Heart left ventricle (tissue), 16 donors: Measurements from ENCODE around the gene POC1A. TPM values are rescaled to one million over a fixed set of nuclear protein-coding genes. Genes with fewer than 3 reads are reported as not detected.

Source experiments
- ATAC-seq, 4 donors: fragments of 200-7000 bp; cut with Tn5 transposase; one replicate each; pipeline ENCODE4 v1.9.1; 2020 to 2022; ENCODE audit warnings: moderate library complexity in 4 of 4, mild to moderate bottlenecking in 3 of 4, moderate number of reproducible peaks in 1 of 4
- DNase-seq, 5 donors: peaks; one replicate each; pipeline ENCODE4 v3.0.0-alpha.2; 2020
- H3K27ac ChIP-seq, 12 donors: fragments of 200-600 bp; sonication (generic) in 4 of 12; one replicate each; pipeline versions ENCODE4 v1.5.0 to v1.8.0; 2016 to 2022; ENCODE audit warnings: mild to moderate bottlenecking in 2 of 12
- H3K27me3 ChIP-seq, 9 donors: fragments of 200-600 bp; sonication (generic) in 2 of 9; one replicate each; pipeline versions ENCODE4 v1.5.1 to v1.8.0; 2016 to 2022; ENCODE audit warnings: mild to moderate bottlenecking in 3 of 9
- H3K36me3 ChIP-seq, 9 donors: fragments of 200-600 bp; sonication (generic) in 2 of 9; one replicate each; pipeline versions ENCODE4 v1.5.0 to v1.8.0; 2018 to 2022; ENCODE audit warnings: mild to moderate bottlenecking in 2 of 9
- H3K4me1 ChIP-seq, 12 donors: fragments of 200-600 bp; sonication (generic) in 4 of 12; one replicate each; pipeline versions ENCODE4 v1.5.0 to v1.8.0; 2016 to 2022; ENCODE audit warnings: mild to moderate bottlenecking in 3 of 12
- H3K4me3 ChIP-seq, 12 donors: fragments of 200-600 bp; sonication (generic) in 4 of 12; one replicate each; pipeline versions ENCODE4 v1.5.0 to v1.8.0; 2017 to 2022; ENCODE audit warnings: mild to moderate bottlenecking in 9 of 12, moderate library complexity in 4 of 12
- H3K9me3 ChIP-seq, 12 donors: fragments of 200-600 bp; sonication (generic) in 4 of 12; one replicate each; pipeline versions ENCODE4 v1.5.0 to v1.8.0; 2016 to 2022; ENCODE audit warnings: mild to moderate bottlenecking in 1 of 12
- POLR2A ChIP-seq, 2 donors: fragments of 450-650 bp; IDR thresholded peaks; one replicate each; pipeline ENCODE4 v1.6.1; 2017; ENCODE audit warnings: antibody characterized with exemption in 2 of 2, mild to moderate bottlenecking in 2 of 2, moderate library complexity in 2 of 2
- WGBS, 4 donors: extraction: QIAGEN DNeasy Blood & Tissue Kit in 2 of 4; methylation state at CpG; one replicate each; pipeline versions ENCODE4 v1.1.5 to v1.1.7; 2013 to 2018; 5-methylcytosine and 5-hydroxymethylcytosine counted together
- intact Hi-C, 10 donors: fragments of 100-400 bp; cut with DNase I; formaldehyde crosslinking; loops; one replicate each; pipeline versions ENCODE4 v1.11.1 to v1.14.2; 2022
- polyA plus RNA-seq, 2 donors: library from polyadenylated mRNA; stranded (reverse); fragments of 200-250 nt; gene quantifications; one replicate each; pipeline ENCODE4 v1.2.3, GENCODE V29; 2013
- total RNA-seq, 9 donors: library from RNA; depleted of rRNA in 2 of 9; stranded (reverse); fragments of >200 nt in 2 of 9; fragmentation: NEBNext Ultra II Directional in 3 of 9; extraction: Animal tissue kit (Norgen Biotek cat#: 25700) in 3 of 9; gene quantifications; one replicate each; pipeline versions ENCODE4 v1.1.0 to v1.2.4, GENCODE V29; 2016 to 2023
- TF ChIP-seq, protein P1 (sequence below), 12 donors: fragments of 200-600 bp; sonication (generic) in 4 of 12; IDR thresholded peaks; one replicate each; pipeline versions ENCODE4 v1.5.0 to v1.8.0; 2018 to 2022; ENCODE audit warnings: antibody characterized with exemption in 12 of 12, mild to moderate bottlenecking in 5 of 12
- donor health status: ischemic (EF 13 %, LVEDD 7.1; RV severe dilation, severe dysfunction).
- donor health status: healthy with polysubstance abuse.
- donor health status: DM: no; HTN: yes; CAD: no.
- donor health status: DM: no; HTN: no; CAD: no.
- donor health status: ischemic (EF 25% LVEDD 6.9; RV normal size, moderate dysfunction).
- donor health status: ischemic (EF 25% LVEDD 5.7; RV mildly dilated, moderate dysfunction).
- donor health status: healthy.
- donor health status: DM: yes; HTN: yes; CAD: no.
- donor health status: ischemic (EF 35%, LVEDD 5.7; RV mildly dilated, moderate dysfunction).
- donor health status: nonischemic (EF 11% LVEDD 7.7; RV severe dilation, severe dysfunction).
- donor health status: DM: yes; HTN: yes; CAD: no.
- donor health status: PGD.
- donor health status: ischemic (EF 29% LVEDD 5.4; RV normal size, mild dysfunction).
- donor health status: nonischemic (EF 23%, LVEDD 6.1; RV moderate dilation, normal function).

The POC1A gene
- total and polyA plus RNA-seq, 11 donors, result 0.50 to 5.2 (median 1.4) TPM

DNA sequence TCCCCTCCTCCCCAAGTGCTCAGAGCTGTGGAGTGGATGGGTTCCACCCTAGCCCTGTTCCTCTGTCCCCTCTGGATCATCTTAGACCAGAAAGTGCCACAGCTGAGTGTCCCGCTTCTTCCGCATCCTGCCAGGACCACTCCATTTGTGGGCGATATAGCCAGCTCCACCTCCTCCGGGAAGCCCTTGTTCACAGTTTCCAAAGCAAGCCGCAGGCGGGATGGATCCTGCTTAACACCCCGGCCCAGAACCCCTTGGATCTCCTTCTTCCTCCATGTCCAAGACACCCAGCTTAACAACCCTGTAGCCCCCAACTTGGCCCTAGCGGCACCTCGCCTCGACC, 43.2 kb upstream of the POC1A start:
- WGBS, 4 donors, result 38 to 46% (median 41%) methylated on average over 10 of the region's 10 CpGs
- peak in 2 of 4 donors; percentile 2 to 3 for ATAC-seq

DNA sequence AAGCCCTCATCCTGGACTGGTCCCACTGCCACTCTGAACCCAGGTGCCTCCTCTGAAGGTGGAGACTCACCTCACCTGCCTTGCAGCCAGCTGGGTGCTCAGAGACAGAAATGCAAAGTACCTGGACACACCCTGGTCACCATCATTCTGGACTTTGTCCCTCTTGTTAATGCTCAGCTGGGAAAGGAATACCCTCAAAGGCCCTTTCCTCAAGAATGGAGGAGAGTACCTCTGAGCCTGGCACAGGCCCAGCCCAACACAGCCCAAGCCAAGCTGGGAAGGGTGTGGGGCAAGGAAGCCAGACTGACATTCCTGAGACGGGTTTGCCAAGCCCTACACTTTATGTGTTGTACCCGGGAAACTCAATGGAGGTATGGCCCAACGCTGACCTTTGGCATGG, 42.8 kb upstream of the POC1A start:
- ATAC-seq (peak in 1 of 4 donors; percentile 1), DNase-seq (peak in 1 of 5 donors; percentile 52)
- Histone ChIP-seq H3K4me1 (peaks cover 8 to 64% (median 52%) of the 10 kb centered on the region in 12 donors), H3K36me3 (peaks cover 0 to 29% (median 26%) of the 10 kb centered on the region in 9 donors), H3K27ac (peak overlapping the region in 11 of 12 donors; percentile 73 to 96 (median 91)), H3K27me3 (no peaks in the 10 kb centered on the region), H3K9me3 (no peaks in the 10 kb centered on the region), H3K4me3 (peak overlapping the region in 1 of 12 donors; percentile 97)
- no peak for TF ChIP-seq POLR2A (IDR thresholded peaks at IDR 0.05)
- TF ChIP-seq, protein P1, sequence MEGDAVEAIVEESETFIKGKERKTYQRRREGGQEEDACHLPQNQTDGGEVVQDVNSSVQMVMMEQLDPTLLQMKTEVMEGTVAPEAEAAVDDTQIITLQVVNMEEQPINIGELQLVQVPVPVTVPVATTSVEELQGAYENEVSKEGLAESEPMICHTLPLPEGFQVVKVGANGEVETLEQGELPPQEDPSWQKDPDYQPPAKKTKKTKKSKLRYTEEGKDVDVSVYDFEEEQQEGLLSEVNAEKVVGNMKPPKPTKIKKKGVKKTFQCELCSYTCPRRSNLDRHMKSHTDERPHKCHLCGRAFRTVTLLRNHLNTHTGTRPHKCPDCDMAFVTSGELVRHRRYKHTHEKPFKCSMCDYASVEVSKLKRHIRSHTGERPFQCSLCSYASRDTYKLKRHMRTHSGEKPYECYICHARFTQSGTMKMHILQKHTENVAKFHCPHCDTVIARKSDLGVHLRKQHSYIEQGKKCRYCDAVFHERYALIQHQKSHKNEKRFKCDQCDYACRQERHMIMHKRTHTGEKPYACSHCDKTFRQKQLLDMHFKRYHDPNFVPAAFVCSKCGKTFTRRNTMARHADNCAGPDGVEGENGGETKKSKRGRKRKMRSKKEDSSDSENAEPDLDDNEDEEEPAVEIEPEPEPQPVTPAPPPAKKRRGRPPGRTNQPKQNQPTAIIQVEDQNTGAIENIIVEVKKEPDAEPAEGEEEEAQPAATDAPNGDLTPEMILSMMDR (IDR thresholded peaks at IDR 0.05), result no peak
- WGBS, 4 donors, result 50 to 70% (median 55%) methylated on average over 3 of the region's 3 CpGs
- intact Hi-C loops, result loop anchor here in 6 of 10 donors (1.0 to 5.0 kb wide), 5 partner anchors 35 to 45 kb away; partner anchors contain the start of gene POC1A (in 4 of the 6)

More for the DNA sequence above, 43.2 kb upstream of the POC1A start:
- intact Hi-C loops, result loop anchor here in 6 of 10 donors (1.0 to 5.0 kb wide), 5 partner anchors 35 to 45 kb away; partner anchors contain the start of gene POC1A (in 4 of the 6)
- no peak for DNase-seq
- H3K4me1 ChIP-seq, result peaks cover 8 to 69% (median 57%) of the 10 kb centered on the region in 12 donors
- peaks cover 0 to 34% (median 31%) of the 10 kb centered on the region in 9 donors for H3K36me3 ChIP-seq
- H3K27me3 ChIP-seq, result no peaks in the 10 kb centered on the region
- TF ChIP-seq POLR2A (IDR thresholded peaks at IDR 0.05), result no peak
- TF ChIP-seq, protein P1 (IDR thresholded peaks at IDR 0.05), result no peak
- peak overlapping the region in 11 of 12 donors; percentile 66 to 99 (median 85) for H3K4me3 ChIP-seq
- H3K27ac ChIP-seq, result peak overlapping the region; percentile 8 to 96 (median 90)
- H3K9me3 ChIP-seq, result no peaks in the 10 kb centered on the region

DNA sequence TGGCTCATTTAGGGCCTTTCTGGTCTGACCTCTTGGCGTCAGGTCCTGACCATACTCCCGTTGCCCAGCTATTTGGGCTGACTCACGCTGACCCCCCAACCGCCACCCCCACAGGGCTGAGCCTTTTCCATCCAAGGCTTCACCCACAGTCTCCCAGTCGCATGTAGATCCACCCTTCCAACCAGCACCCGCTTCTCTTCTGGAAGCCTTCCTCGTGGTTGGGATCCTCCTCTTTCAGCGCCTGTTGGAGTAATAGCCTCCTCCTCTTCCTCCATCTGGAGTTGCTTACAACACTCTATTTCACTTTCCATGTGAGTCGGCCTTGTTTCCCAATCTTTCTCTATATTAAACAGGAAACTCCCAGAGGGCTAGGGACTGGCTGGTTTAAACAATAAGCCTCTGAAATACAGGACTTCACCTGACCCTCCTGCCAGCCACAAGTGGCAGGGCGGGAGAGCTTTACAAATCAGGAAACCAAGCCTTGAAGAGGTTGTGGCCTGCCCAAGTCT, 41.7 kb upstream of the POC1A start:
- Histone ChIP-seq H3K9me3 (no peaks in the 10 kb centered on the region), H3K27ac (peak overlapping the region; percentile 55 to 96 (median 86)), H3K4me1 (peaks cover 5 to 57% (median 42%) of the 10 kb centered on the region in 12 donors), H3K27me3 (no peaks in the 10 kb centered on the region), H3K4me3 (no peak overlapping the region), H3K36me3 (peaks cover 0 to 18% (median 15%) of the 10 kb centered on the region in 9 donors)
- ATAC-seq (peak in 3 of 4 donors; percentile 9 to 29 (median 9)), DNase-seq (peak in 1 of 5 donors; percentile 51)
- intact Hi-C loops, result loop anchor here in 5 of 10 donors (2.0 to 5.0 kb wide), 4 partner anchors 34 to 44 kb away; partner anchors contain the start of gene POC1A (in 3 of the 5)
- 55 to 70% (median 65%) methylated on average over 10 of the region's 10 CpGs for WGBS, 4 donors
- no peak for TF ChIP-seq POLR2A (IDR thresholded peaks at IDR 0.05)
- TF ChIP-seq, protein P1 (IDR thresholded peaks at IDR 0.05), result no peak

DNA sequence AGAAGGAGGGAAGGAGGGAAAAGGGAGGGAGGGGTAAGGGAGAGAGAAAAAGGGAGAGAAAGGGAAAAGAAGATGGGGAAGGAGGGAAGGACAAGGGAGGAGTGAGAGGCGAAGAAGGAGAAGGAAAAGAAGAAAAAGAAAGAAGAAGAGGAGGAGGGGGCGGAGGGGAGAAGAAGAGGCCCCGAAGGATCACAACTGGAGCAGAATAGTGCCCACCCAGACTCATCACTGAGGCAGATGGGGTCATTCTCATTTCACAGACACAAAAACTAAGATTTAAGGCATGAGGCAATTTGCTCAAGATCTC, 41.0 kb upstream of the POC1A start:
- DNase-seq (no peak), ATAC-seq (no peak)
- H3K36me3 ChIP-seq, result peaks cover 0 to 14% (median 11%) of the 10 kb centered on the region in 9 donors
- intact Hi-C loops, result loop anchor here in 4 of 10 donors (5.0 kb wide), 3 partner anchors 33 to 43 kb away; partner anchors contain the start of gene POC1A (in 2 of the 4)
- WGBS, 4 donors, result 86 to 94% (median 91%) methylated on average over 3 of the region's 3 CpGs
- H3K4me1 ChIP-seq, result peaks cover 5 to 57% (median 41%) of the 10 kb centered on the region in 12 donors
- H3K9me3 ChIP-seq, result no peaks in the 10 kb centered on the region
- H3K4me3 ChIP-seq, result no peak overlapping the region
- no peaks in the 10 kb centered on the region for H3K27me3 ChIP-seq
- peak overlapping the region in 9 of 12 donors; percentile 73 to 96 (median 91) for H3K27ac ChIP-seq
- TF ChIP-seq, protein P1 (IDR thresholded peaks at IDR 0.05), result no peak
- no peak for TF ChIP-seq POLR2A (IDR thresholded peaks at IDR 0.05)
